ENCODE data around the gene PPT2. TPM values are rescaled to one million over a fixed set of nuclear protein-coding genes. Genes with fewer than 3 reads are reported as not detected.

PPT2 gene, protein sequence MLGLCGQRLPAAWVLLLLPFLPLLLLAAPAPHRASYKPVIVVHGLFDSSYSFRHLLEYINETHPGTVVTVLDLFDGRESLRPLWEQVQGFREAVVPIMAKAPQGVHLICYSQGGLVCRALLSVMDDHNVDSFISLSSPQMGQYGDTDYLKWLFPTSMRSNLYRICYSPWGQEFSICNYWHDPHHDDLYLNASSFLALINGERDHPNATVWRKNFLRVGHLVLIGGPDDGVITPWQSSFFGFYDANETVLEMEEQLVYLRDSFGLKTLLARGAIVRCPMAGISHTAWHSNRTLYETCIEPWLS
- total RNA-seq = 20.2 and 27.2 TPM in 2 replicates
- 29.7 and 34.3 TPM in 2 replicates for polyA plus RNA-seq

DNA sequence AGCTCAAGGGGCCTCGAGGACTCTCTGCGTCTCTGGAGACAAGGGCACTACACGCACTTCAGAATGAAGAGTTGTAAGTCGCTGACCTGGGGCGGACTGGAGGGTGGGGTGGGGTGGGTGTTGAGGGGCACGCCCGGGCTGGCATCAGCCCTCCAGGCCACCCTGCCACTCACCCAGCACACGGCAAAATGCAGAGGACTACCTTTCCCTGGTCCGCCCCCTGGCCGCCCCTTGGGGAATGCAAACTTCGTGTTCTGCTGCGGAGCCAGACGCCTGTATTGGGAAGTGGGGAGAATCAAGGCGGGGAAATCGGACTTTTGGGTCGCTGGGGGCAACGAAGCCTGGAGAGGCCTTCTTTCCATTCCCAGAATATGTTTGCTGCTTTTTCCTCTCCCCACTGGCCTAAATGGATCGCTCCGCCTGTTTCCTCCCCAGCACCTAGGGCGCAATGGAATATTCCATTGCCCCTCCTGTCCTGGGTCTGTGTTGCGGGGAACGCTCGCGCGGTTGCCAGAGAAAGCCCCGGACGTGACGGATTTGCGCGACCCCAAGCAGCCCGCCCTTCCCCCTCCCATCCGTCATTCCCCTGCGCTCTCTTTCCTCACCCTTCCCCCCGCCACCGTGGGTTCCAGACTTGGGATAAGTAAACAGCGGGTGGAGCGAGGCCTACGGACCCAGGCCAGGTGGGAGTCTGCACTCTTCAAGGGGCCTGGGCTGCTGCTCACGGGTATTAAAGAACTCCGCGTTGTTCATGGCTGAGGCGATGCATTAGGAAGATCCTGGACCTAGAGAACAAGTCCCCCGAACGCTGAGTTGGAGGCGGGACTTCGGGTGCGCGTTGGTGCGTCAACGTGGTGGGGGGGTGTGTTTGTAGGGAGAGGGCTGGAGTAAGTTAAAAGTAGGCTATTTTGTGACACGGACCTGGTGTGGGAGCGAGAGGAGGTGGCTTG lies at the start of gene PPT2:
Gene PPT2 (plus strand): TSS at position 578 of the 950 bp plus-strand sequence. CDS start 454 bp downstream, outside the sequence.
- DNase-seq (ENCODE audit: low spot score) = peak; percentile 94
- no peaks in the 10 kb centered on the region for H3K9me3 ChIP-seq (ENCODE audit: low read depth)
- peak within 1 kb of the TSS; percentile 96 for H3K27ac ChIP-seq
- no peaks in the 10 kb centered on the region for H3K9me2 ChIP-seq (replicated peaks; ENCODE audit: insufficient read depth)
- 1% methylated on average over 43 of the region's 52 CpGs for WGBS (ENCODE audit: low lambda C conversion rate, missing lambda C conversion rate)
- peak within 1 kb of the TSS; percentile 87 for H3K4me2 ChIP-seq
- peaks cover 22% of the 10 kb centered on the region for H3K4me1 ChIP-seq (ENCODE audit: insufficient read depth)
- TF ChIP-seq EZH2phosphoT487 (IDR thresholded peaks at IDR 0.05; ENCODE audit: low read depth, severe bottlenecking, unreplicated experiment) (no peak), EZH2 (IDR thresholded peaks at IDR 0.05; ENCODE audit: borderline replicate concordance) (no peak)
- TF ChIP-seq, protein P1, sequence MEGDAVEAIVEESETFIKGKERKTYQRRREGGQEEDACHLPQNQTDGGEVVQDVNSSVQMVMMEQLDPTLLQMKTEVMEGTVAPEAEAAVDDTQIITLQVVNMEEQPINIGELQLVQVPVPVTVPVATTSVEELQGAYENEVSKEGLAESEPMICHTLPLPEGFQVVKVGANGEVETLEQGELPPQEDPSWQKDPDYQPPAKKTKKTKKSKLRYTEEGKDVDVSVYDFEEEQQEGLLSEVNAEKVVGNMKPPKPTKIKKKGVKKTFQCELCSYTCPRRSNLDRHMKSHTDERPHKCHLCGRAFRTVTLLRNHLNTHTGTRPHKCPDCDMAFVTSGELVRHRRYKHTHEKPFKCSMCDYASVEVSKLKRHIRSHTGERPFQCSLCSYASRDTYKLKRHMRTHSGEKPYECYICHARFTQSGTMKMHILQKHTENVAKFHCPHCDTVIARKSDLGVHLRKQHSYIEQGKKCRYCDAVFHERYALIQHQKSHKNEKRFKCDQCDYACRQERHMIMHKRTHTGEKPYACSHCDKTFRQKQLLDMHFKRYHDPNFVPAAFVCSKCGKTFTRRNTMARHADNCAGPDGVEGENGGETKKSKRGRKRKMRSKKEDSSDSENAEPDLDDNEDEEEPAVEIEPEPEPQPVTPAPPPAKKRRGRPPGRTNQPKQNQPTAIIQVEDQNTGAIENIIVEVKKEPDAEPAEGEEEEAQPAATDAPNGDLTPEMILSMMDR (IDR thresholded peaks at IDR 0.05; ENCODE audit: poor library complexity) = peak; percentile 28
- peaks cover 17% of the 10 kb centered on the region for H3K27me3 ChIP-seq
- peaks cover 6% of the 10 kb centered on the region for H3K36me3 ChIP-seq (replicated peaks; ENCODE audit: insufficient read depth, low read depth)
- H4K20me1 ChIP-seq (ENCODE audit: insufficient read depth, poor library complexity, severe bottlenecking) = no peaks in the 10 kb centered on the region
- peak within 1 kb of the TSS; percentile 61 for H2AFZ ChIP-seq
- H3K79me2 ChIP-seq = peaks cover 28% of the 10 kb centered on the region
- peak within 1 kb of the TSS; percentile 72 for H3K4me3 ChIP-seq

DNA sequence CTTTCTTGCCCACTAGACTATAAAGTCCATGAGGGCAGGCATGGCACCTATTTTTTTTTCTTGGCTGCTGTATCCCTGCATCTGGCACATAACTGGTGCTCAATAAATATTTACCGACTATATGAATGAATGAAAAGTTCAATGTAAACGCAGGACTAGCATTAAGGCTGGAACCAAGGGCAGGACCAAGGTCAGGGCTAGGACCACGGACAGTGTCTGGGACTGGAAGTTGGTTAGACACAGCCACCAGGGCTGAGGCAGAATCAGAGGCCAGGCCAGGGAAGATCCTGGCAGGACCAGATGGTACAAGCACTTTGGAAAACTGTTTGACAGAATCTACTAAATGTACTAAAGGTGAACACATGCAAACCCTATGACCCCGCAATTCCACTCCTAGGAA lies 48.5 kb upstream of the PPT2 start:
- H3K9me3 ChIP-seq (ENCODE audit: low read depth) = no peaks in the 10 kb centered on the region
- no peak overlapping the region for H3K27ac ChIP-seq
- TF ChIP-seq, protein P1 (IDR thresholded peaks at IDR 0.05; ENCODE audit: poor library complexity) = no peak
- TF ChIP-seq EZH2phosphoT487 (IDR thresholded peaks at IDR 0.05; ENCODE audit: low read depth, severe bottlenecking, unreplicated experiment) (no peak), EZH2 (IDR thresholded peaks at IDR 0.05; ENCODE audit: borderline replicate concordance) (no peak)
- no peaks in the 10 kb centered on the region for H4K20me1 ChIP-seq (ENCODE audit: insufficient read depth, poor library complexity, severe bottlenecking)
- H3K9me2 ChIP-seq (replicated peaks; ENCODE audit: insufficient read depth) = no peaks in the 10 kb centered on the region
- DNase-seq (ENCODE audit: low spot score) = no peak
- H3K36me3 ChIP-seq (replicated peaks; ENCODE audit: insufficient read depth, low read depth) = no peaks in the 10 kb centered on the region
- no peaks in the 10 kb centered on the region for H3K27me3 ChIP-seq
- peaks cover 26% of the 10 kb centered on the region for H3K4me1 ChIP-seq (ENCODE audit: insufficient read depth)
- H2AFZ ChIP-seq = no peak overlapping the region
- 77% methylated on average over 4 of the region's 4 CpGs for WGBS (ENCODE audit: low lambda C conversion rate, missing lambda C conversion rate)
- no peaks in the 10 kb centered on the region for H3K79me2 ChIP-seq
- H3K4me2 ChIP-seq = no peak overlapping the region
- H3K4me3 ChIP-seq = no peak overlapping the region

DNA sequence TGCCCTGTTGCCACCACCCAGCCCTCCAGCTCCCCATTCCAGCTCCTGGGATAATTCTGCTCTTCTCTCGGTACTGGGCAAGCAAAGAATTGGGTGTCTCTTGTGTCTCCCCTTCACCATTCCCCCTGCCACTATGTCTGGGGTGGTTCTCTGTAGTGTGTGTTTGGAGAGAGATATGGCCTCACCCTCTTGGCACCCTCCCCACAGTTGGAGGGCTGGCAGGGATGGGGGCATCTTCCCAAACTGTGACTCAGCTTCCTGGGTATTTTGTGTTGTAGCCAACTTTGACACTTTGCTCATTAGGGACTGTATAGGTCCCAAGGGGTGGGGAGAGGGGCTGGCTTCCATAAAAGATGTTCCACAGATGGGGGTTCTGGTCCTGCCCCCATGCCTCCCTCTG lies 46.5 kb upstream of the PPT2 start:
- no peak overlapping the region for H3K4me3 ChIP-seq
- peaks cover 26% of the 10 kb centered on the region for H3K4me1 ChIP-seq (ENCODE audit: insufficient read depth)
- H3K9me3 ChIP-seq (ENCODE audit: low read depth) = no peaks in the 10 kb centered on the region
- H3K27me3 ChIP-seq = no peaks in the 10 kb centered on the region
- no peaks in the 10 kb centered on the region for H3K36me3 ChIP-seq (replicated peaks; ENCODE audit: insufficient read depth, low read depth)
- no peaks in the 10 kb centered on the region for H3K9me2 ChIP-seq (replicated peaks; ENCODE audit: insufficient read depth)
- peak overlapping the region; percentile 64 for H3K4me2 ChIP-seq
- peak; percentile 4 for DNase-seq (ENCODE audit: low spot score)
- H3K27ac ChIP-seq = peak overlapping the region; percentile 83
- no peaks in the 10 kb centered on the region for H4K20me1 ChIP-seq (ENCODE audit: insufficient read depth, poor library complexity, severe bottlenecking)
- no peaks in the 10 kb centered on the region for H3K79me2 ChIP-seq
- H2AFZ ChIP-seq = no peak overlapping the region
- TF ChIP-seq, protein P1 (IDR thresholded peaks at IDR 0.05; ENCODE audit: poor library complexity) = no peak
- TF ChIP-seq EZH2 (IDR thresholded peaks at IDR 0.05; ENCODE audit: borderline replicate concordance) (no peak), EZH2phosphoT487 (IDR thresholded peaks at IDR 0.05; ENCODE audit: low read depth, severe bottlenecking, unreplicated experiment) (no peak)
- WGBS (ENCODE audit: low lambda C conversion rate, missing lambda C conversion rate) = 87% methylated on average over 1 of the region's 1 CpG
